ENCODE data around the gene SGO2.
"Not testable (repeated sequence)": the region's sequence is repeated elsewhere in the genome, so short reads cannot be mapped to it uniquely, and the experiment has no call there.

Gene SGO2

GRCh38 chr2:200624026-200624425 lies 98.0 kb downstream of the SGO2 start:
- no peak for DNase-seq

- no peak for DNase-seq
These were observed 98.7 kb downstream of the SGO2 start for GRCh38 chr2:200624658-200625057.

GRCh38 chr2:200625282-200625681 lies 99.3 kb downstream of the SGO2 start:
- DNase-seq, result no peak

GRCh38 chr2:200625958-200626363 lies 100.0 kb downstream of the SGO2 start:
- no peak for DNase-seq

- no peak for DNase-seq
These were observed 101.2 kb downstream of the SGO2 start for GRCh38 chr2:200627110-200627770.

GRCh38 chr2:200628461-200628860 lies 102.5 kb downstream of the SGO2 start:
- DNase-seq, result not testable (repeated sequence)

- no peak for DNase-seq
These were observed 105.3 kb downstream of the SGO2 start for GRCh38 chr2:200631287-200631686.

Measured in NCI-H2081 (cell line).